ENCODE measurements around the gene HOXA3.

Gene HOXA3

GRCh38 chr7:27169658-27170425 is 17.5 kb upstream of the HOXA3 start:
- peak overlapping the region; percentile 93 for H3K27ac ChIP-seq
- no peak for DNase-seq (ENCODE audit: low read depth, low spot score)

GRCh38 chr7:27168265-27168947 is 16.0 kb upstream of the HOXA3 start:
- no peak for DNase-seq (ENCODE audit: low read depth, low spot score)
- peak overlapping the region; percentile 93 for H3K27ac ChIP-seq

GRCh38 chr7:27167916-27168264 is 15.5 kb upstream of the HOXA3 start:
- no peak for DNase-seq (ENCODE audit: low read depth, low spot score)
- peak overlapping the region; percentile 93 for H3K27ac ChIP-seq

- no peak for DNase-seq (ENCODE audit: low read depth, low spot score)
- H3K27ac ChIP-seq, result peak overlapping the region; percentile 93
Observed at GRCh38 chr7:27166531-27167505, 14.4 kb upstream of the HOXA3 start.

- DNase-seq (ENCODE audit: low read depth, low spot score), result no peak
- peak overlapping the region; percentile 93 for H3K27ac ChIP-seq
Observed at GRCh38 chr7:27165996-27166530, 13.7 kb upstream of the HOXA3 start.

- DNase-seq (ENCODE audit: low read depth, low spot score), result peak; percentile 95
- H3K27ac ChIP-seq, result peak within 1 kb of the TSS; percentile 93
Observed at GRCh38 chr7:27165089-27165995, 13.0 kb upstream of the HOXA3 start, which contains the start of gene HOXA9. HOXA9 (minus strand) TSS chr7:27165537; CDS start chr7:27165457, 80 bp downstream.

GRCh38 chr7:27164367-27165088 is 12.1 kb upstream of the HOXA3 start:
- peak overlapping the region; percentile 93 for H3K27ac ChIP-seq
- DNase-seq (ENCODE audit: low read depth, low spot score), result no peak

- H3K27ac ChIP-seq, result peak overlapping the region; percentile 93
- DNase-seq (ENCODE audit: low read depth, low spot score), result no peak
Observed at GRCh38 chr7:27164045-27164366, 11.6 kb upstream of the HOXA3 start.

- H3K27ac ChIP-seq, result peak overlapping the region; percentile 93
- no peak for DNase-seq (ENCODE audit: low read depth, low spot score)
Observed at GRCh38 chr7:27163288-27164044, 11.1 kb upstream of the HOXA3 start.

- peak overlapping the region; percentile 93 for H3K27ac ChIP-seq
- no peak for DNase-seq (ENCODE audit: low read depth, low spot score)
Observed at GRCh38 chr7:27162561-27163287, 10.3 kb upstream of the HOXA3 start.

GRCh38 chr7:27161721-27162560 is 9.6 kb upstream of the HOXA3 start:
- peak overlapping the region; percentile 93 for H3K27ac ChIP-seq
- no peak for DNase-seq (ENCODE audit: low read depth, low spot score)

- H3K27ac ChIP-seq, result peak overlapping the region; percentile 93
- no peak for DNase-seq (ENCODE audit: low read depth, low spot score)
Observed at GRCh38 chr7:27161214-27161720, 8.9 kb upstream of the HOXA3 start.

- DNase-seq (ENCODE audit: low read depth, low spot score), result no peak
- H3K27ac ChIP-seq, result peak overlapping the region; percentile 93
Observed at GRCh38 chr7:27160546-27161213, 8.3 kb upstream of the HOXA3 start.

- no peak for DNase-seq (ENCODE audit: low read depth, low spot score)
Observed at GRCh38 chr7:27160145-27160545, 7.8 kb upstream of the HOXA3 start.

GRCh38 chr7:27159266-27160144 is 7.1 kb upstream of the HOXA3 start:
- H3K27ac ChIP-seq, result peak overlapping the region; percentile 93
- no peak for DNase-seq (ENCODE audit: low read depth, low spot score)

More at GRCh38 chr7:27160145-27160545, 7.8 kb upstream of the HOXA3 start:
- H3K27ac ChIP-seq, result peak overlapping the region; percentile 93

Data from epithelial cell of prostate (primary cell).